GM19452 (cell line): Measurements from ENCODE around the gene HS3ST5.
"Not testable (repeated sequence)": the region's sequence is repeated elsewhere in the genome, so short reads cannot be mapped to it uniquely, and the experiment has no call there.

Experiments used
- ATAC-seq: cut with Tn5 transposase; IDR thresholded peaks from one replicate; pipeline ENCODE4 v1.9.1; 2021; ENCODE audit not compliant: unreplicated experiment

Gene HS3ST5

GRCh38 chr6:114101255-114101654 lies 241.6 kb downstream of the HS3ST5 start:
- ATAC-seq = no peak

DNA sequence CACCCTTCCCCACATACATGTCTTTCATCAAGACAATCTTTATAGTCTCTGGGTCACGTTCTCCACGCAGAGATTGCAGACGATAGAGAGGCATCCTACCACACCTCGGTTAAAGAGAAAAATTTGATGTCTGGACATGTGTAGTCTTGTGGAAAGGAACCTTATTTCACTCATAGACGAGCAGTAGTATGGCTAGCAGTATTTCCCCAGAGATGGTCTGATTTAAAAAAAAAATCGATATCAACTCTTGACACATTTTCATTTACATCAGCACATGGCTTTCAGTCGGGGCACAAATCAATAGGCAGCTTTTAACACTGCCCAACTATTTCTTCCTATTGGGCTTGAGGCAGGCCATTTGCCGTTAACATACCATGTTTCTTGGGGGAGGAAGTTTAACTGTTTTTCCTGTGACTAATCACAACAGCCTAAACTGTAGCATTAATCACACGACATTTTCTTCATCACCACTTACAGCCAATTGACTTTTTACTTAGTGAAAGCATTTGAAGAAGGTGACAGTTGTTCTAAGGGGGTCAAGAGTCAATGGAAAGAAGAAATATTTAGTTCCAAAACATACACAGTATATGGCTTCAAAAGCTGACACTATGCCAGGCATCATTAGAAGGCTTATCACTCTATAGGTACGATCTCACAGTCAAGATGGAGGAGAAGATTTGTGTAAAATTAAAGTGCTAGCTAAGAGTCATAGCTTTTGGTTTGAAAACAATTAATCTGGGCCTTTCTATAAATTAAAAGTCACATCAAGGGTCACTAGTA lies 242.4 kb downstream of the HS3ST5 start:
- ATAC-seq = no peak

DNA sequence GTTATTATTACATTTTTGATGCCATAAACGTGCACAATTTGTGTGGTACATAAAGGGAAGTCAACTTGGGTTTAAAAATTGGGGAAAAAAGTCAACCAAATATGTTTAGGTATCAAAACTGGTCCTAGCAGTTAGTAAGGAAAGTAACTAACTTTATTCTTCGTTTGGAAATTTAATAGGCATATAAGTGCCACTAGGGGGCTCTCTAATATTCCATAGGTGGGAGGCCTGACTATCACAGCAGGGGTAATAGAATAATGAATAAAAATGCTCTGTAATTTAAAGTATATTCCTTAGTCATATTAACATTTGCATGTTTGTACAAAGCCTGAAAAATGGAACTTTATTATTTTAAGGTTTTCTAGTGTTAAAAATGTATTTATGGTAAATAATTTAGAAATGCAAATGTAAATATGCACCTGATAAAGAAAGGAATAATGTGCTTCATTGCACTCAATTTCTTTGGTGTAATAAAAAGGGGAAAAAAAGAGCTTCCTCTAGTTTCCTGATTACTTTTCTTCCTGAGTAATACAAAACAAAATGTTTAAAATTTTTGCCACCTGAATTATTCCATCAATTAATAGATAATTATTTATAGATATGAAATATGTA lies 246.2 kb downstream of the HS3ST5 start:
- ATAC-seq = peak; percentile 79

DNA sequence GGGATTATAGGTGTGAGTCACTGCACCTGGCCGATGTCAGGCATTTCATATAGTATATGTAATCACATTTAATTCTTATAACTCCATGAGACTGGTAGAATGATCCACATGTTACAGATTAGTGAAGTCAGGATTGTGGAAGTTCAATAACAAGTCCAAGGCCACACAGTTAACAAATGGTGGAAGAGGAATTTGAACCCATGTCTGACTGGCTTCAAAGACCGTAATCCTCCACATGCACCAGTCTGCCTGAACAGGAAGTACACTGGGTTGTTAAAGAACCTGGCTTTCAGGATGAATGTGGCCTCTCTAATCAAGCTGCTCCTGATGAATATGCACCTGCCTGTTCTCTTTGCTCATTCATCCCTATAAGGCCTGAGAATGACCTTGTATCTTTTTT lies 249.9 kb downstream of the HS3ST5 start:
- ATAC-seq = no peak

- no peak for ATAC-seq
These were observed 252.2 kb downstream of the HS3ST5 start for GRCh38 chr6:114090626-114091025.

- no peak for ATAC-seq
These were observed 255.3 kb downstream of the HS3ST5 start for GRCh38 chr6:114087496-114087895.

- ATAC-seq = no peak
These were observed 257.6 kb downstream of the HS3ST5 start for GRCh38 chr6:114085211-114085610.

DNA sequence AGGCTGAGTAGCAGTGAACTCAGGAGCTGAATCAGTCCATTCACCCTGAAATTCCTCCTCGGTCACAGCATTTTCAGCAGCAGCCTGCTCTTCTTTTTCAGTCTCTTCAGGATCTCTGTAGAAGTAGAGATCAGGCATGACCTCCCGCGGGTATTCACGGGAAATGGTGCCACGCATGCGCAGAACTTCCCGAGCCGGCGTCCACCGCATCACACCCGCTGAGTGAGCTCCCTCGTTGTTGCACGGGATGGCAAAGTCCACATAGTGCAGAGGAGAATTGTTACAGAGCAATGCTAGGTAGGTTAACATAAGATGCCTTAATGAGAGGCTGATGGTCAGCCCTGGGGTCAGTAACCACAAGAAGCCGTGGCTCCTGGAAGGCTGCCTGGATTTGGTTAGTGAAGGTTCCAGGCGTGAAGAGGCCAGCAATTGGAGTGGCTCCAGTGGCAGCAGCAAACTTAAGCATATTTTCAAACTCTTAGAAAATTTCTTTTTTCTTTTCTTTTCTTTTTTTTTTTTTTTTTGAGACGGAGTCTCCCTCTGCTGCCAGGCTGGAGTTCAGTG lies 258.4 kb downstream of the HS3ST5 start:
- no peak for ATAC-seq

GRCh38 chr6:114083251-114083650 lies 259.6 kb downstream of the HS3ST5 start:
- no peak for ATAC-seq

DNA sequence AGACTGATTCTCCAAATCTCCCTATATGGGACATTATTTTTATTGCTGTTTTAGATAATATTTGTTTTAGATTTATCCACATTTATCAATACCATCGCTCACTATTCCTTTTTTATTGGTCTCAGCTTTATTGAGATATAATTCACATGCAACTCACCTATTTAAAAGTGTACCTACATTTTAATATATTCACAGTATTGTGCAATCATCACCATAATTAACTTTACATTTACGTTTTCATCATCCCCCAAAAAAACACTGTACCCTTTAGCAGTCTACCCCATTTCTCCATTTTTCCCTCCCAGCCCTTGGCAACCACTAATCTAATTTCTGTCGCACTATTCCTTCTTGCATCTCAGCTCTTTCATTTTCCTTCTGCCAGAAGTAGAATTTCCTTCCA lies 261.1 kb downstream of the HS3ST5 start:
- ATAC-seq = no peak

DNA sequence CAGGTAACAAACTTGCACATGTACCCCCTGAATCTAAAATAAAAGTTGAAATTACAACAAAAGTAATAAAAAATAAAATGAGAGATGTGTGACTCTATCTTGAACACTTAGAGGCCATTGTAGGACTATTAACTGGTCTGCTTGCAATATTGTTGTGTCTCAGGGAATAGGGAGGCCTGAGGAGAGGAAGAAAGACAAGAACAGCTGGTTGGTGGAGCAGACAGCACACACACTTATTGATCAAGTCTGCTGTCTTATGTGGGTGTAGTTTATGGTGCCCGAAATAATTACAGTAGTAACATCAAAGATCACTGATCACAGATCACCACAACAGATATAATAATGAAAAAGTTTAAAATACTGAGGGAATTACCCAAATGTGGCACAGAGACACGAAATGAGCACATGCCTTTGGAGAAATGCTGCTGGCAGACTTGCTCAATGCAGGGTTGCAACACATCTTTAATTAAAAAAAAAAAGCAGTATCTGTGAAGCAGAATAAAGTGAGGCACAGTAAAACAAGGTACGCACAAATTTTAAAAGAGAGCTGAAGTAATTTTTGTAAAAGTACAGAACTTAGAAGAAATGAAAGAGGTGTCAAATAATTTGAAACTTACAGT lies 261.8 kb downstream of the HS3ST5 start:
- no peak for ATAC-seq

- ATAC-seq = not testable (repeated sequence)
These were observed 262.4 kb downstream of the HS3ST5 start for GRCh38 chr6:114080410-114080809.

GRCh38 chr6:114075777-114076176 lies 267.0 kb downstream of the HS3ST5 start:
- ATAC-seq = no peak

DNA sequence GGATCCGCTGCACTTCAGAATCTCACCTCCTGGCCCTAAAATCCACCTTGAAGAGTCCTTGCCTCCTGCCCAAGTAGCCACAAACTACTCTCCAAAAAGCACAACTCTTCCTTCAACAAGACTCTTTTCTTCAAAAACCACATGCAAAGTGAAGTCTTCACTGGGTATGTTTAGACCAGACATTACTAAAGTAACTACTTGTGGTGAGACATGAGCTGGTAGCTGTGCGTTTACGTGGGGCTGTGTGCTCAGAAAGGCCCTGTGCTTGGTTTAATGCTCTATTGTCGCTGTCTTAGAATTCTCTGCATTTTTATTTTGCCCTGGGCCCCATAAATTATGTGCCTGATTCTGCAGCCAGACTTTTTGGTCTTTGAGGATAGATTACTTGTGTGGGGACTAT lies 267.5 kb downstream of the HS3ST5 start:
- ATAC-seq = no peak

DNA sequence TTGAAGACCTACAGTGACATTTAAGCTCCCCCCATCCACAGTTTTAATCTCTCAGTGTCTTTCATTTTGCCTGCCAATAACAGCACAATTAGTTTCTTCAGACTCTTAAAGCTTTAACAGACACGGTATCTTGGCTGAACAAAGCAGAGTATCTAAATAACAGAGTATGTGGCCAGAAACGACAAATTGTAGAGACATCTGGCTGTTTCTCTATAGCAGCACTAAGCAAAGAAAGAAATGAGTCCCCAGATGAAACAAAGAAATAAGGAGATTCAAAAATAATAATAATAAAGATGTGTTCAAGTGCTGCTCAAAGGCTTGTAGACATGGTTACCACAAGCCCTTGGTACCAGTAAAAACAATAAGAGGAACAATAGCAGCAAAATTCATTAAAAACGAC lies 274.1 kb downstream of the HS3ST5 start:
- no peak for ATAC-seq

DNA sequence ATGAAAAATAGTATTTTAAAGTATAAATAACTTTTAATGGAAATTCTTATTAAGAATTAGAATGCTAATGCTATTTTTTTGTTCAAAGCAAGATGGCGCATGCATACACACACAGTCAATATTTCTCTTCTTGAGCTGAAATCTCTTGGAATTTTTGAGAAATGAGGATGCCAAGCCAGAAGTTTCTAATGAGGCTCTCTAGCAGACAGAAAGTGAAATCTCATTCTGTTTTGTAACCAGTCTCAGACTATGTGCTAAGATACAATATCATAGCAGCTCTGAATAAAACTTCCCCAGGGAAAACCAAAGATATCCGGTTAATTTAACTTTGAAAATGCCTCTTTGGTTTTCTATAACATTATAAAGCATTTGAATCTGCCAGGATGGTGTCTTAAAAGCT lies 274.7 kb downstream of the HS3ST5 start:
- ATAC-seq = no peak

DNA sequence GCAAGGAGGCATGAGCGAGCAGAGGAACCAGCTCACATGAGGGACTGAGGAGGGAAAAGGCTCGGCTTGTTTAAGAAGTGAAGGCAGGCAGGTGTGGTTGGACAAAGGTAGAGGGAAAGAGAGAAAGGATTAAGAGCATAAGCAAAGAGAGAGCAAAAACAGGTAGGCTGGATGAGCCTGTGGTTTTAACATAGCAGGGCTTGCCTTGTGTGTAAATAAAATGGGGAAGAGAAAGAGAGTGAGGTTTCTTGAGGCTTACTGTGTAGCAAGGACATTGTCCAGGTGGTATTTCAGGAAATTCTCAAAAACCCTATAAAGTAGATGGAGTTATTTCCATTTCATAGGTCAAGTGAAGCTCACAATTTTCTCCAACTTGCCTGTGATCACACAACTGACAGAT lies 278.0 kb downstream of the HS3ST5 start:
- no peak for ATAC-seq

DNA sequence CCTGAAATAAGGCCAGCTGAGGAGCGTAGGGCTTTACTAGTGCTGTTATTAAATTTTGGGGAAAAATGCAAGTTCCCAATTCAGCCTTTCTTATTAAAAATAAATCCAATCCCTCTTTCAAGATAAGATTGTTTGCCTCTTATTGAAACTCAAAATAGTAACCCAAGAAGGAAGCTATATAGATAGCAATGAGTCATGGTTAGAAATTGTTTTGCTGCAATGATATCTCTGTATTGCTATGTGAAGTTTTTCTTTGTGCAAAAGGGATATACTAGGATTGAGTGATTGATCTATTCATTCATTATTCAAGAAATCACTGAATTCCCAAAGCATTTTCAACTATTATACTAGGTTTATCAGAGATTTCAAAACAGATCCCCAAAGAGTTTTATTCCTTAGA lies 278.9 kb downstream of the HS3ST5 start:
- ATAC-seq = no peak

DNA sequence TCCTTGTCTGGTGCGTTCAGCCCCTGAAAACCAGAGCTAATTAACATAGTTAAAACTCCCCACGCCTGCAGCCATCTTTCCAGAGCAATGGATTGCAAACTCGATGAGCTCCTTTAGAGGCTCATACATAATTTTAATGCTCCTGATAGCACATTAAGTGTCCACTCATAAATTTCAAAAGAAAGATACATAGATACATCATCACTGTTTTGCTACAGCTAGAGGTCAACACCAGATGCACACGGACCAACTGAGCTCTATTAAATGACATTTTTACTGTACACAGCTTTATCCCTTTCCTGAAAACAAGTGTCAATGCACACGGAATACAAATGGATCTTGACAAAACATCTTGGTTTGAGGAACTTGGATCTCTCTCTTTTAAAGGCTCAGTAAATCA lies 280.6 kb downstream of the HS3ST5 start:
- ATAC-seq = no peak

- no peak for ATAC-seq
These were observed 281.1 kb downstream of the HS3ST5 start for GRCh38 chr6:114061741-114062140.

DNA sequence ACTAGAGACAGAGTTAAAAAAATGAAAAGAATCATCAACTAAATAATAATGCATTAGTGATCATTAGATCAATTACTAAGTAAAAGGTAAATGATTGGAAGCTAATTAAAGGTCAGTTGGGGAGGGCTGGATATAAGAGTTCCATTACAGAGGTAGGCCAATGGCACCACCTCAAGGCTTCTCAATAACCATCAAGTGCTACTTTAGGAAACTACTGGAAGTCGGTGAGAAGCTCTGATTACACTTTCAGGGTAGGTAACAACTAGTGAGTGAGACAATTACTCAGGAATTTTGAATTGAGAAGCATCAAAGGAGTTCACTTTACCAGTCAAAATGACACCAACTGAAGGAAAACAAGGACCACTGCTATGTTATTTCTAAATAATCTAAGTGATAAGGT lies 281.7 kb downstream of the HS3ST5 start:
- no peak for ATAC-seq

GRCh38 chr6:114058435-114058834 lies 284.4 kb downstream of the HS3ST5 start:
- ATAC-seq = no peak
